Stomach (tissue), 9 donors: Measurements from ENCODE around the gene ZDHHC1. TPM values are rescaled to one million over a fixed set of nuclear protein-coding genes. Genes with fewer than 3 reads are reported as not detected.

ENCODE experiments used
- DNase-seq, 2 donors: peaks; one replicate each; pipeline versions ENCODE4 v3.0.0 to v3.0.0-alpha.2; 2013 to 2019
- H3K27ac ChIP-seq, 5 donors: fragments of 200-600 bp in 4 of 5; sonication (generic) in 4 of 5; one replicate each; pipeline ENCODE4 v1.5.1; 2013 to 2019; ENCODE audit warnings: mild to moderate bottlenecking in 1 of 5, moderate library complexity in 1 of 5
- H3K27me3 ChIP-seq, 3 donors: fragments of 200-600 bp; sonication (generic); one replicate each; pipeline ENCODE4 v1.5.1; 2017 to 2019; ENCODE audit warnings: mixed run types in 1 of 3
- H3K36me3 ChIP-seq, 4 donors: fragments of 200-600 bp; sonication (generic); 1 replicate in 3 of 4; 2 replicates in 1 of 4; pipeline ENCODE4 v1.5.1; 2016 to 2019
- H3K4me1 ChIP-seq, 4 donors: fragments of 200-600 bp; sonication (generic); one replicate each; pipeline ENCODE4 v1.5.1; 2016 to 2019
- H3K4me3 ChIP-seq, 4 donors: fragments of 200-600 bp; sonication (generic) in 3 of 4; one replicate each; pipeline ENCODE4 v1.5.1; 2016 to 2019; ENCODE audit warnings: mild to moderate bottlenecking in 1 of 4
- H3K9me3 ChIP-seq, 4 donors: fragments of 200-600 bp; sonication (generic); one replicate each; pipeline ENCODE4 v1.5.1; 2016 to 2019
- EP300 ChIP-seq: sonication (generic); formaldehyde crosslinking; IDR thresholded peaks from one replicate; pipeline ENCODE4 v1.6.1; 2017; ENCODE audit warnings: antibody characterized with exemption
- POLR2A ChIP-seq, 4 donors: fragments of 450-650 bp; IDR thresholded peaks; one replicate each; pipeline ENCODE4 v1.6.1; 2016; ENCODE audit warnings: antibody characterized with exemption in 4 of 4, control low read depth in 2 of 4, mild to moderate bottlenecking in 1 of 4, moderate library complexity in 1 of 4
- POLR2AphosphoS5 ChIP-seq, 3 donors: sonication (generic); formaldehyde crosslinking; IDR thresholded peaks; one replicate each; pipeline ENCODE4 v1.6.1; 2016; ENCODE audit warnings: antibody characterized with exemption in 3 of 3
- WGBS, 5 donors: extraction: QIAGEN DNeasy Blood & Tissue Kit in 3 of 5; methylation state at CpG; one replicate each; pipeline versions ENCODE4 v1.1.5 to v1.1.7; 2013 to 2018; 5-methylcytosine and 5-hydroxymethylcytosine counted together
- intact Hi-C: fragments of 100-400 bp; cut with DNase I; formaldehyde crosslinking; loops from one replicate; pipeline ENCODE4 v1.15.1; 2023; ENCODE audit warnings: low total_unique reads
- polyA plus RNA-seq, 3 donors: library from polyadenylated mRNA; stranded (reverse); fragments of 200-250 nt; gene quantifications; one replicate each; pipeline ENCODE4 v1.2.3, GENCODE V29; 2013
- total RNA-seq, 5 donors: library from RNA; depleted of rRNA; stranded (reverse); fragments of >200 nt; gene quantifications; one replicate each; pipeline versions ENCODE4 v1.1.0 to v1.2.3, GENCODE V29; 2014 to 2016
- TF ChIP-seq, protein P1 (sequence below), 7 experiments: fragments of 450-650 bp in 4 of 7; fragments of 200-600 bp in 3 of 7; sonication (generic) in 3 of 7; IDR thresholded peaks; one replicate each; pipeline ENCODE4 v1.5.1; 2016 to 2019; ENCODE audit warnings: antibody characterized with exemption in 7 of 7, control low read depth in 2 of 7, mild to moderate bottlenecking in 1 of 7
- donor health status: healthy with polysubstance abuse.
- donor health status: Bipolar disorder and iron deficiency.
- donor health status: healthy.

ZDHHC1 gene
- total and polyA plus RNA-seq, 8 donors: 2.0 to 33.6 (median 6.1) TPM; not detected in 1

DNA sequence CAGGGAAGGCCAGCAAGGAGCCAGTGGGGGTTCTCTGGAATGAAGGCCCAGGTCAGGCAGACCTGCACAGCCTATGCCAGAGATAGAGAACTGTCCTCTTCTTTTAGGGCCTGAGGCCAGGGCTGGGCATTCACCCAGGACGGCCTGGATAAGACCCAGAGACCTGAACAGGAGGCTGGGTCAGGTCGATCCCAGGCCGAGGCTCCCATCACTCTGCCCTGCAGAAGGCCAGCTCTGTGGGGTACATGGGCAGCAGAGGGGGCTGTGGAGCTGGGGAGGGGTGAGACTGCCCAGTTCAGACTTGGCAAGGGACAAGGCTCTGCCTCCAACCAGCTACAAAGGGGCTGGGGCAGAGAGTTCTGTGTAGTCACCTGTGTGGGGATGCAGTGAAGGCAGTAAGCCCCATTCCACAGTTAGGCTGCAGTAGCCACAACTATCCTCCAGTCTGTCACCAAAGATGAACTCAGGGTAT lies 29.2 kb upstream of the ZDHHC1 start:
- H3K9me3 ChIP-seq: no peaks in the 10 kb centered on the region
- WGBS, 5 donors: 13 to 65% (median 56%) methylated on average over 3 of the region's 3 CpGs
- TF ChIP-seq POLR2A (IDR thresholded peaks at IDR 0.05) (no peak), EP300 (no peak), POLR2AphosphoS5 (IDR thresholded peaks at IDR 0.05) (no peak)
- TF ChIP-seq, protein P1, sequence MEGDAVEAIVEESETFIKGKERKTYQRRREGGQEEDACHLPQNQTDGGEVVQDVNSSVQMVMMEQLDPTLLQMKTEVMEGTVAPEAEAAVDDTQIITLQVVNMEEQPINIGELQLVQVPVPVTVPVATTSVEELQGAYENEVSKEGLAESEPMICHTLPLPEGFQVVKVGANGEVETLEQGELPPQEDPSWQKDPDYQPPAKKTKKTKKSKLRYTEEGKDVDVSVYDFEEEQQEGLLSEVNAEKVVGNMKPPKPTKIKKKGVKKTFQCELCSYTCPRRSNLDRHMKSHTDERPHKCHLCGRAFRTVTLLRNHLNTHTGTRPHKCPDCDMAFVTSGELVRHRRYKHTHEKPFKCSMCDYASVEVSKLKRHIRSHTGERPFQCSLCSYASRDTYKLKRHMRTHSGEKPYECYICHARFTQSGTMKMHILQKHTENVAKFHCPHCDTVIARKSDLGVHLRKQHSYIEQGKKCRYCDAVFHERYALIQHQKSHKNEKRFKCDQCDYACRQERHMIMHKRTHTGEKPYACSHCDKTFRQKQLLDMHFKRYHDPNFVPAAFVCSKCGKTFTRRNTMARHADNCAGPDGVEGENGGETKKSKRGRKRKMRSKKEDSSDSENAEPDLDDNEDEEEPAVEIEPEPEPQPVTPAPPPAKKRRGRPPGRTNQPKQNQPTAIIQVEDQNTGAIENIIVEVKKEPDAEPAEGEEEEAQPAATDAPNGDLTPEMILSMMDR (IDR thresholded peaks at IDR 0.05): no peak
- peak overlapping the region in 3 of 5 donors; percentile 28 to 43 (median 36) for H3K27ac ChIP-seq
- no peaks in the 10 kb centered on the region for H3K27me3 ChIP-seq
- peaks cover 74 to 100% (median 94%) of the 10 kb centered on the region in 4 donors for H3K4me1 ChIP-seq
- peaks cover 14 to 87% (median 58%) of the 10 kb centered on the region in 4 donors for H3K36me3 ChIP-seq
- DNase-seq: no peak
- no peak overlapping the region for H3K4me3 ChIP-seq
- intact Hi-C loops: no loop called here

- no peak for DNase-seq
- intact Hi-C loops: no loop called here
- Histone ChIP-seq H3K27me3 (no peaks in the 10 kb centered on the region), H3K4me3 (no peak overlapping the region), H3K9me3 (no peaks in the 10 kb centered on the region), H3K4me1 (peaks cover 70 to 98% (median 93%) of the 10 kb centered on the region in 4 donors), H3K27ac (peak overlapping the region in 1 of 5 donors; percentile 43), H3K36me3 (peaks cover 14 to 87% (median 58%) of the 10 kb centered on the region in 4 donors)
- TF ChIP-seq POLR2AphosphoS5 (IDR thresholded peaks at IDR 0.05) (no peak), EP300 (no peak), POLR2A (IDR thresholded peaks at IDR 0.05) (no peak)
- TF ChIP-seq, protein P1 (IDR thresholded peaks at IDR 0.05): no peak
- 88 to 94% (median 93%) methylated on average over 7 of the region's 7 CpGs for WGBS, 5 donors
Observed at GRCh38 chr16:67445126-67445426, 28.8 kb upstream of the ZDHHC1 start.

DNA sequence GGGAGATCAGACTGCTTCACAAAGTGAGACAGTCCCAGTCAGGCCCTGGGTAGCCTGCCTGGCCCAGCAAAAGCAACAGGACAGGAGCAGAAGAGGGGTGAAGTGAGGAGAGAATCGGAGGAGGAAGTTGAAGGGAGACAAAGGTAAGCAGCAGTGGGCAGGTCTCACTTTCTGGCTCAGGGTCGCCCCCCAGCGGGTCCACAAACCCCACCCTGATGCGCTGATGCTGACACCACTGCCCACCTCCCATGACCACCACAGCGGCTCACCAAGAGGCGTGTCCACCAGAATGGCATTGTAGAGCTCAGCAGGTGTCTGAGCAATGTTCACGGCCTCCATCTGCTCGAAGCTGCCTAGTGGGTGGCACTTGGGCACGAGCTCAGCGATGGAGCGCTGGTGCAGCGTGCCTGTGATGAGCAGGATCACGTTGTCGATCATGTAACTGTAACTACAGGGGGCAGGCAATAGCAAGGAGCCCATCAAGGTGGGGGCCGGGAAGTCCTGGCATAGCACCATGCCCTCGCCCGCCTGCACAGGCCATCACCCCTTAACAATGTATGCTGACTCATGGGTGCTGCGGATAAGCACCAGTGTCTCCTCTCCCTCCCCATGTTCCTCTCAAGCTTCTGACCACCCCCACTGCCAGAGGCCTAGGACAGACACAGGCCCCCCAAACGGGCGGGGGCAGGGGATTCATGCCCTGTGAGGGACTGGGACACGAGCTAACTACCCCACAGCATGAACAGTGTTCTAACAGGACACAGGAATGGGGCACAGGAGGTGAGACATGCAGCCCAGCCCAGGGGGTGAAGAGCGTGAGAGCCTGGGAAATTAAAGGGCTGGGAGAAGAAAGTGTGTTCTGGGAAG lies 28.2 kb upstream of the ZDHHC1 start:
- H3K27ac ChIP-seq: peak overlapping the region in 2 of 5 donors; percentile 76
- peaks cover 18 to 87% (median 58%) of the 10 kb centered on the region in 4 donors for H3K36me3 ChIP-seq
- intact Hi-C loops: no loop called here
- DNase-seq: no peak
- TF ChIP-seq, protein P1 (IDR thresholded peaks at IDR 0.05): no peak
- TF ChIP-seq POLR2A (IDR thresholded peaks at IDR 0.05) (no peak), POLR2AphosphoS5 (IDR thresholded peaks at IDR 0.05) (no peak), EP300 (no peak)
- H3K9me3 ChIP-seq: no peaks in the 10 kb centered on the region
- no peak overlapping the region for H3K4me3 ChIP-seq
- peaks cover 64 to 92% (median 89%) of the 10 kb centered on the region in 4 donors for H3K4me1 ChIP-seq
- H3K27me3 ChIP-seq: no peaks in the 10 kb centered on the region
- WGBS, 5 donors: 79 to 89% (median 85%) methylated on average over 16 to 22 of the region's 22 CpGs

GRCh38 chr16:67443265-67443664 lies 27.0 kb upstream of the ZDHHC1 start:
- Histone ChIP-seq H3K27me3 (no peaks in the 10 kb centered on the region), H3K4me1 (peaks cover 55 to 81% (median 78%) of the 10 kb centered on the region in 4 donors), H3K4me3 (no peak overlapping the region), H3K9me3 (no peaks in the 10 kb centered on the region), H3K27ac (peak overlapping the region in 4 of 5 donors; percentile 2 to 76 (median 40)), H3K36me3 (peaks cover 30 to 89% (median 60%) of the 10 kb centered on the region in 4 donors)
- peak in 2 of 3 donors; percentile 11 to 42 for TF ChIP-seq POLR2AphosphoS5 (IDR thresholded peaks at IDR 0.05)
- no peak for TF ChIP-seq EP300
- no peak for TF ChIP-seq POLR2A (IDR thresholded peaks at IDR 0.05)
- TF ChIP-seq, protein P1 (IDR thresholded peaks at IDR 0.05): no peak
- WGBS, 5 donors: 69 to 86% (median 80%) methylated on average over 6 of the region's 6 CpGs
- intact Hi-C loops: no loop called here
- DNase-seq: peak in 1 of 2 donors; percentile 70
